ENCODE results near the gene TMEM156.

Gene TMEM156, protein sequence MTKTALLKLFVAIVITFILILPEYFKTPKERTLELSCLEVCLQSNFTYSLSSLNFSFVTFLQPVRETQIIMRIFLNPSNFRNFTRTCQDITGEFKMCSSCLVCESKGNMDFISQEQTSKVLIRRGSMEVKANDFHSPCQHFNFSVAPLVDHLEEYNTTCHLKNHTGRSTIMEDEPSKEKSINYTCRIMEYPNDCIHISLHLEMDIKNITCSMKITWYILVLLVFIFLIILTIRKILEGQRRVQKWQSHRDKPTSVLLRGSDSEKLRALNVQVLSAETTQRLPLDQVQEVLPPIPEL

DNA sequence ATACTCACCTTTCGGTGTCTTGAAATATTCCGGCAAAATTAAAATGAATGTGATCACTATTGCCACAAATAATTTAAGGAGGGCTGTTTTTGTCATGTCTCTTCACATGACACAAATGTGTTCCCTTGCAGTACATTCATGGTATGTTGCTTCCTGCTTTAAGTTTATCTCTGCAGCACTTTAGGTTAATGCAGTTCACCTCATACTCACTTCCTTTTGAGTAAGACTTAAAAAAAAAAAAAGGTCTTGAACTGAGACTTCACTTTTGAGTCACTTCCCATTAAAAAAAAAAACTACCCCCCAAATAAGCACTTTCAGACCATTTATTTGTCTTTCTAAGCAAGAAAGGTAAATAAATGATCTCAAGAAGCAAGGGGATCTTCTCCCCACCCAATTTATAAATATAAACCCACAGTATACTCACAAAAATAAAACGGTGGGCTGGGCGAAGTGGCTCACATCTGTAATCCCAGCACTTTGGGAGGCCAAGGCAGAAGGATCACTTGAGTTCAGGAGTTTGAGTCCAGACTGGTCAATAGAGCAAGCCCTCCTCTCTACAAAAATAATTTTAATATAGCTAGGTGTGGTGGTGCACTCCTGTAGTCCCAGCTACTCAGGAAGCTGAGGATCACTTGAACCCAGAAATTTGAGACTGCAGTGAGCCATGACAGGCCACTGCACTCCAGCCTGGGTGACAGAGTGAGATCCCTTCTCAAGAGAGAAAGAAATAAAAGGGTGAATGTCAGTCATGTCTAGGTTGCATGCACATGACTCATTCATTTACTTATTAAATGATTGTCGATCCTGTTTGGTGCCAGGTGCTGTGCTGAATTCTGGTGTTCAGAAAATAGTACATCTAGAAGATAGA, at the start of gene TMEM156:
Gene TMEM156, minus strand, starts transcription at position 192 of the 868 bp plus-strand sequence. Its CDS starts 96 bp downstream, at position 96.
- no peak for DNase-seq

DNA sequence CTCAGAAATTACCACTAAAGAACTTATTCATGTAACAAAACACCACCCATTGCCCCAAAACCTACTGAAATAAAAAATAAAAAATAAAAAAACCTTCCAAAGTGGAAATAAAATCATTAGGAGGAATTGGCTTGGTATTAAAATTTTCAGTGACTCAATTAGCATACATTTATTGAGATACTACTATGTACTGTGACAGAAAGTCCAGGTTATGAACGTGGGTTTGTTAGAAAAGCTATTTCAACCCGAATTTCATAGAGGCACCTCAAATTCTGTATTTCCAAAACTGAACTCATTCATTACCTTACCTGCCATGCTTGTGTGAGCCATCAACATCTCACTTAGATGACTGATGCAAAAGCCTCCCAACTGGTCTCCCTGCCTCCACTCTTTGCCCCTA, 46.6 kb upstream of the TMEM156 start:
- DNase-seq, result no peak

DNA sequence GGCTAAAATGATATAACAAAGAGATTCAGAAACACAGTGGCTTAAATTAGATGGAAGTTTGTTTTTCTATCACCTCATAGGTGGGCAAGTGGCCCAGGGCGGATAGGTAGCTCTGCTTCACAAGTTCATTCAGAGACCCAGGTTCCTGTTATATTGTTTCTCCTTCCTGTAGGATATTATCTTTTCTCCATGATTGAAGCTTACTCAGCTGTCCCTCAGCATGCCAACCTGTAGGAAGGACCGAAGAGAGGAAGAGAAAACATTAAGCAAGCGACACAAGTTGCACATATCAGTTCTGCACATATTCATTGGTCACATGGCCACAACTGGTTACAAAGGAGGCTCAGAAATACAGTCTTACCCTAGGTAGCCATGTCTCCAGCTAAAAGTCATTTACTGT, 36.7 kb upstream of the TMEM156 start:
- no peak for DNase-seq

DNA sequence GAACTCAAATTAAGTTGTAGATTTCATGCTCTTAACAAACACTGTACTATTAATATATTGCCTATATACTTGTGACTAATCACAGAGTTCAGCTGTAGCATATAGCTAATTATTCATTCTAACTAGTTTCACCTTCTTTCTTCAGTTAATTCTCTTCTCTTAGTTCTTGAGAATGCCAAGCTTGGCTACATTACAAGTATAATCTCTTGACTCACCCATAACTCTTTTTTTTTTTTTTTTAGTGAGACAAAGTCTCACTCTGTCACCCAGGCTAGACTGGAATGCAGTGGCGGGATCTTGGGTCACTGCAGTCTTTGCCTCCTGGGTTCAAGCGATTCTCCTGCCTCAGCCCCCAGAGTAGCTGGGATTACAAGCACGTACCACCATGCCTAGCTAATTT, 35.2 kb upstream of the TMEM156 start:
- no peak for DNase-seq

DNA sequence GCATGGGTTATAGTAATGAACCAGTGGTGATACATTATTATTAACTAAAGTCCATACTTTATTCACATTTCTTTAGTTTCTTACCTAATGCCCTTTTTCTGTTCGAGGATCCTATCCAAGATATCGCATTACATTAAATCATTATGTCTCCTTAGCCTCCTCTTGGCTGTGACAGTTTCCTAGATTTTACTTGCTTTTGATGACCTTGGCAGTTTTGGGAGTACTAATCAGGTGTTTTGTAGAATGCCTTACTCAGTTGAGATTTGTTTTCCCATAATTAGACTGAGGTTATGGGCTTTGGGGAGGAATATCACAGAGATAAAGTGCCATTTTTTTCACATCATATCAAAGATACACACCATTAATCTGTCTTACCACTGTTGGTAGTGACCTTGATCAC, 34.8 kb upstream of the TMEM156 start:
- no peak for DNase-seq

DNA sequence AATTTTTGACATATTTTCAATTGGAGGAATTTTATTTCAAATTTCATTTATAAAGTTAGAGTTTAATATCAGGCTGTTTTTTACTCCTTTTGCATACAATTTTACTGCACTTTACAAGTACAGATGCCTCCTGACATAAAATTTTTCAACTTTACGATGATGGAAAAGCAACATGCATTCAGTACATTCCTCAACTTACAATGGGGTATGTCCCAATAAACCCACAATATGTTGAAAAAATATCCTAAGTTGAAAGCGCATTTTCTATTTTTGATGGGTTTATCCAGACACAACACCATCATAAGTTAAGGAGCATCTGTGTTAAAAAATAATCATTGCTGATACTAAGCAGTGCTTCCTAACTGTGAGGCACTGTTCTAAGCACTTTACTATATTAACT, 34.2 kb upstream of the TMEM156 start:
- no peak for DNase-seq

DNA sequence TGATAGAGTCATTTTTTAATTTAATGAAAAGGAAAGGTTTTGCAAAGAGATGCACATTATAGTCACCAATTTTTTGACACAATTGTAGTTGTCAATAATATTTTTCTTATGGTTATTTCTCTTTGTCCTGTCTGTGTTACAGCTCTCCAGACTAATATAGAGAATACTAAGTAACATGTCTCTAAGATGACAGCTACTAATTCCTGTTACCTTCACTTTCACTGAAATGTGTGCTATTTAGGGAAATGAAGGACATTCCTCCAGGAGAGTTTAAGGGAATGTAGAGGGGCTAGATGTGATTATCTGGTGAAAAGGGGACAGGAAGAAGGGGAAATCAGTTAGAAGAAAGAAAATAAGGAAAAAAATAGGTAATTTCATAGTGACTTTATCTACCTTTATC, 31.2 kb upstream of the TMEM156 start:
- no peak for DNase-seq

DNA sequence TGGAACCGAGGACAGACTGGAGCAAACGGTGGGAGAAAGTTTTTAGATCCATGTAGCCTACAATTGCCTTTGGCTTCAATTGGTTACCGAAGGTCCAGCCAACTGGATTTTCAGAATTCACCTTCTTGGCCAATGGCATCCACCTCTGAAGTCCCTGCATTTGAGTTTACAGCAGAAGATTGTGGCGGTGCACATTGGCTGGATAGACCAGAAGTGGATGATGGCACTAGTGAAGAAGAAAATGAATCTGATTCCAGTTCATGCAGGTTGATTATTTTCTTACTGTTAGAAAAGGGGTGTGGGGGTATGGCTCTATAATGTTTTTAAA, 30.5 kb upstream of the TMEM156 start:
- no peak for DNase-seq

DNA sequence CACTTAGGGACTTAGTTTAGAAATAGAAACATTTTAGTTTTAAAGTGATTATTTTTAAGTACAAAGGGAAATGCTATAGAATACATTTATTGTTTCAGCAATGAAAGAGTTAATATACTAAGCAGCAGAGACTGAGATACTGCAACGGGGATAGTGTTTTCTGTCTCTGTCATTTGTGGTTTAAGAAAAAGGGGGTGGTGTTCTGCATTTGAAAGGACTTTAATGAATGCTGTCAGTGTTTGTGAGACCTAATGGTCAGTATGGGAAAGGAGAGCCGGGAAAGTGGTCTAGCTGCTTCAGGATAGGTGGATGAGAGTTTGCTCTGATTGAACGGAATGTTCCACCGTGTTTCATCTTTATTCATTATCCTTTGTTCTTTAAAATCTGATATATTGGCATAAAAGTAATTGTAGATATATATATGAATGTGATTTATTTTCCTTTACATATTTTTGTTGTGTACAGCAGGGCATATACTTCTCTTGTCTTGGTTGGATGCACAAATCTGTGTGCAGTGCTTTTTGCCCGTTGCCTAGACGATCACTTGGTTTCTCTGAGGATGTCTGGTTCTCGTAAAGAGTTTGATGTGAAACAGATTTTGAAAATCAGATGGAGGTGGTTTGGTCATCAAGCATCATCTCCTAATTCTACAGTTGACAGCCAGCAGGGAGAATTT, 30.0 kb upstream of the TMEM156 start, which contains the start of gene KLHL5:
Gene KLHL5, plus strand, starts transcription at position 139 of the 676 bp plus-strand sequence. Its CDS starts 421 bp downstream, at position 560.
- DNase-seq, result no peak

DNA sequence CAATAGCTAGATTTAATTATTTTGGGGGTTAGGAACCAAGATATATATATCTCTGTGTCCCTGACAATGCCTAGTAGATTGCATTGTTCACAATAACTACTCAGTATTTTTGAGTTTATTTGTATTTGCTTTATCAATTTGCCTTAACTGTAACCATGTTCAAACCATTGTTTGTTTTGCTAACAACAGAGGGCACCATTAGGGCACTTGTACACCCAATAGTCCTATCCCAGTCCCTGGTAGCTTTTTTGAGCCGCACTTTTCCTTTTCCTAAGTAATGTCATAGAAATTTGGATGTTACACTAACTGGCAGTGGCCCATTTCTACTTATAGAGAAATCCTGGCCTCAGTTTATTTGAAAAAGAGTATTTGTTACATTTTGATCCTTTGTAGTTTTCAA, 29.2 kb upstream of the TMEM156 start:
- no peak for DNase-seq

DNA sequence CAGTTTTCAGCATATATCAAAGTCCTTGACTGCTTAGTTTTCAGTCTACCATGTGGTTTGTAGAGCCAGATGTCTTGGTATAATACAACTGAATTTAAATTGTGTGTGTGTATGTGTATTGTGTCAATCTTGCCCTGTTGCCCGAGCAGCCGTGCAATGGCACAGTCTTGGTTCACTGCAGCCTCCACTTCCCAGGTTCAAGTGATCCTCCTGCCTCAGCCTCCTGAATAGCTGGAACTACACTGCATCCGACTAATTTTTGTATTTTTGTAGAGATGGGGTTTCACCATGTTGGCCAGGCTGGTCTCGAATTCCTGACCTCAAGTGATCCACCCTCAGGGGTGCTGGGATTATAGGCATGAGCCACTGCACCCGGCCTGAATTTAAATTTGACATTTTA, 23.8 kb upstream of the TMEM156 start:
- no peak for DNase-seq

DNA sequence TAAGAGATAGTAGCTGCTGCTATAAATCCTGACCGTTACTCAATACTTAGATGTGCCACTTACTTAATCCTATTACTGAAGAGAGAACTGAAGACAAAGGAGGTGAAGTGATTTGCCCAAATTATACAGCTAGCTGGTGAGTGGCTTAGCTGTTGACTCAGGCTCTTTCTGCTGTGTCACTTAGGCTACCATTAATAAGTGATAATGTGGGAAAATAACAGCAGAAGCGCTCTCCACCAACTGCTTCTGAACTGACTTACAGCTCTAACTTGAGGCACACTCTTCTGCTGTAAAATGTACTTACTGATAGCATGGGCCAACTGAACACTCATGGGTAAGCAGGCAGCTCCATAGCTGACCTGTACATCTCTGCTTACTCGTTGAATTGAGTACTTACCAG, 22.3 kb upstream of the TMEM156 start:
- no peak for DNase-seq

DNA sequence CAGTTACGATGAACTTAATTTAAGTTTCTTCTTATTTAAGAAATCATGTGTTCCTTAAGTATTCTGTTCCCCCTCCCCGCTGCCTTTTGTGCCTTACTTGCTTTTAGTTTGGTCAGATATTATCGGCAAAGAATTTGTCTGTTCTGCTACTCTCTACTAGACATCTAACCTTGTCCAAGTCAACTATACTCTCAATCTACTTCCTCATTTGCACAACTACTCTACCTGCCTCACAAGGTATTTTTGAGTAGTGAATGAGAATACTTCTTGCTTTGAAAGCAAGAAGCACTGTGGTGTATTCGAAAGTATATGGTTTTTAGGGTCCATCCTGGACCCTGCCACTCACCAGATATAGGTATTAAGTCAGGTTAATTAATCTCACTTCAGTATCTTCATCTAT, 21.8 kb upstream of the TMEM156 start:
- DNase-seq, result no peak

DNA sequence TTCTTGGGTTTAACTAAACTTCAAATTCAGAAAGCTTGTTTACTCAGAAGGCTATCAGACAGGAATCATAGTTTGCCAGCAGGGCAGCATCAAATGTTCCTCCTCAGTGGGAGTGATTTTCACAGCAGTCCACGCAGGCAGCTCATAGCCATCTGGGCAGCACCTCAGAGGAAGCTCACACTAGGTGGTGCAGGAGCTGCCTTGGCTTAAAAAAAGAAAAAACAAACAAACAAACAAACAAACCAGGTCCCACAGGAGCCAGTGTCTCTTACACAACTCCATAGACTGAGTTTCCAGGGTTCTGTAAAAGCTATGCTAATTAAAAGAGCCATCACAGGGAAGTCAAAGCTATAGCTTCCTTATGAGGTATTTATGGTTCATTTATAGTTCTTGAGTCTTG, 19.3 kb upstream of the TMEM156 start:
- DNase-seq, result no peak

DNA sequence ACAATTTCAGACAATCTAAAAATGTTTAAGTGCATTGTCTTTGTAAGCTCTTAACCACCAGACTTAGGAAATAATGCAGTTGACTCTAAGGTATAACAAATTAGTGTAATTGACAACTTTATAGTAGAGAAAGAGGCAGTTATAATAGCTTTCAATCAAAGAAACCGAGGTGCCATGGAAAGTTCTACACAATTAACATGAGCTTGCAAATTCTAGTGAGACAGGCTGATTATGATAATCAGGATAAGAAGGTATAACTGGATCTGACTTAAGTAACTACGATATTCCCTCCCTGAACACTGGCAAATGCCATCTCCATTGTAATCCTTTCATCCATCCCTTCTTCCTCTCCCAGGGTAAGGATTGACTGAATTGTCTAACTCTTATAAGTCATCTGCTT, 18.4 kb upstream of the TMEM156 start:
- DNase-seq, result no peak

DNA sequence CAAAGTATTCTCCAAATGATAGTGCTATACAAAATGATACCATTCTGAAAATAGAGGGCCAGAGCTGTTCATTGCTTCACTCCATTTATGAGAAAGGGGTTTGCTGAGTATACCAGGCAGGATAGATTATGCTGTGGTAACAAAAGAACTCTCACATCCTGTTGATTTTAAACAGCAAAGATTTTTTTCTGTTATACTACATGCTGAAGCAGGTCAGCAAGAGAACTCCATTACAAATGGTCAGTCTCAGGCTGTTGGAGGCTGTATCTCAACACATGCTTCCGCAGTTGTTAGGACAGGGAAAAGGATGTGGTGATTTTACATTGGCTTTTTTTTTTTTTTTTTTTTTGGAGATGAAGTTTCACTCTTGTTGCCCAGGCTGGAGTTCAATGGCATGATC, 16.1 kb upstream of the TMEM156 start:
- DNase-seq, result no peak

DNA sequence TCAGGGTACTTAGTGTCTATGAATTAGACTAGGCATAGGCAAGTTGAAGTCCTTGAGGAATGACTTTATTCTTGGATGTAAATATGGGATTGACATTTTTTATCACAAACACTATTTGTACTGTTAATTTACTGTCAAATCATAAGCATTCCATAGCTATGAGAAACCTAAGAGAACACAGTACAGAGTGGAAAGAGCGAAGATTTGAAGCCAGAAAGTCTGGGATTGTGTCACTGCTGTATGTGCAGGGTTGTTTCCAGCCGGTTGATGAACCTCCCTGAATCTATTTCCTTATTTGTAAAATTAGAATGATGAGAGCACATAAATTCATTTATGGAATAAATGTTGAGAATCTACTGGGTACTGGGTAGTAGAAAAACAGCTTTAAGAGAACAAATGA, 15.5 kb upstream of the TMEM156 start:
- no peak for DNase-seq

DNA sequence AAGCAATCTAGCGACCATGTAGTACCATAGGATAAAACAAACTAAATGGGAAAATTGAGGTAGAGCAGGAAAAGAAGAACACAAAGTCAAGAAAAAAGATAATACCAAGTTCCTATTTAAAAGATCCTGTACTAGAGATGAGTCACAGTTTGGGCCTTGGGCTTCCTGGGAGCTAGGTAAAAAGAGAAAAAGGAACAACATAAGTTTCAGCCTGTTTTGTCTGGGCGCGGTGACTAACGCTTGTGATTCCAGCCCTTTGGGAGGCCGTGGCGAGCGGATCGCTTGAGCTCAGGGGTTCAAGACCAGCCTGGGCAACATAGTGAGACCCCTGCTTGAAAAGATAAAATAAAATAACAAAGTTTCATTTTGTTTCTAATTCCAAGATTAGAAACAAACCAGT, 14.0 kb upstream of the TMEM156 start:
- DNase-seq, result no peak

DNA sequence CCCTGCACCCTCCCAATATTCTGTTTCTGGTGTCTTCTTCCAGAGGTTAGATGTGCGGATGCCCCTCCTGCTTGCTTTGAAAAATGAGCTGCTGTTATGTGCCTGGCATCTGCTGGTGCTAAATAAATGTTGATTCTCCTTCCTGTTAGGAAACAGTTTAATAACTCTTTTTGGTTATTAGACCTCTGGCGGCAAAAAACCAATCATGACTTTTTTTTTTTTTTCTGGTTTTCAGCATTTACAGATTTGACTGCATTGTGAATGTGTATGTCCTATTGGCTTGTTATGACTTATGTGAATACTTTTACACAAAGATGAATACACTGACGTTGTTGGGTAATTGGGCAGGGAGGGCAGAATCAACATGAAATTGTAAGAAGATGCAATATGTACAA, 13.6 kb upstream of the TMEM156 start:
- no peak for DNase-seq

DNA sequence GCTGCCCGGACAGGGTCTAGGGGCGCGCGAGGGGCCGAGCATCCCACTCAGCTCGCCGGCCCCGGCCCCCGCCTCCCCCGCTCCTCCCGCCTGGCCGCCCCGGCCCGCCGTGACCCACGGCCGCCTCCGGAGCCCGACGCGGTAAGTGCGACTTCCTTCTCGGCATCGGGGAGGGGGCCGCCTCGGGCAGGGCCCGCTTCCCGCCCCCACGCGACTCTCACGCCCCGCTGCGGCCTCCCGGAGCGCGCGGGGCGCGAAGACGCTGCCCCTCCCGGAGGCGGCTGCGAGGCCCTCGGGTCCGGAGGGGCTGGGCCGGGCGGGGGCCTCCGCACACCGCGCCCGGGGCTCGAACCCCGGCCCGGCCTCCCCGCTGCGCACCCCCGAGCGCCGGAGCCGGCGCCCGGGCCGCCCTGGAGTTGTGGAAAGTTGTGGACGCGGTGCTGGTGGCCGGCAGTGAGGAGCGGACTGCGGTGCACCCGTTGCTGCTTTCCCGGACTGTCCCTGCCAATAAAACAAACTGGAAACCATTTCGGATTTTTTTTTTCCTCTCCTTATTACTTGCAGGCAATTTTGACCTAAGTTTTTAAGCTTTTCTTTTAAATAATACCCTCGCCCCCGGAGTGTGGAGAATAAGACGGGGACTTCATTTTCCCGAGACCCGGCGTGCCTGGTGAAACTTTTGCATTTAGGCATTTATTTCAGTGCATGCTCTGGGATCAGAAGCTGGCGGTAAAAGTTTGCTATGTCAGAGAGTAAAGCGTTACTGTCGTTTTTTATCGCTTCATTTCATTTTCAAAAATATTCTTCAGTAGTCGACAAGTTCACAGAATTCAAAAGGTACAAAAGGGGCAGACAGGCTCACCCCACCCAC, 13.0 kb upstream of the TMEM156 start:
- DNase-seq, result no peak

DNA sequence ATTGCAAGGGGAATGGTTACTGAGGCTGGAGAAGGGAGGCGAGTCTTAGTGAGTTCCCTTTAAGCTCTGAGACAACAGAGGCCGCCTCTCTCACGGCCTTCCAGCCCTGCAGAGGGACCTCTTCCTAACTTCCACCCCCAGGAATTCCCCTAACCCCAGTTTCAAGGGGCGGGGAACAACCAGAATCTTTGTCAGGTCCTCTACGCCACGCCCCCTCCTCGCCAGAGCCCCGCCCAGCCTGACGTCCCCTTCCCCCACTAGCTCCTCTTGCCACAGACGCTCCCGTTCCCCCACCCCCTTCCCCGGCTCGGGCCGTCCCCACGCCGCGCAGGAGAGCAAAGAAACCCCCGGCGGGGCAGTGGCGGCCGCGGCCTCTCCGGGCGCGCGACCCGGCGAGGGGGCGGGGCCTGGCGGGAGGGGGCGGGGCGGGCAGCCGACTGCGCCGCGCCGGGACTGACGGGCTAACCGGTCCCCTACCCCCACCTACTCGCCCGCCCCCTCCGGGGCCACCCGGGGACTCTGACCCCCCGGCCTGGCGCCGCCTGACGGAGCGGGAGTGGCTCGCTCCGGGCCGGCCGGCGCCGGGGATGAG, 12.3 kb upstream of the TMEM156 start:
- no peak for DNase-seq

DNA sequence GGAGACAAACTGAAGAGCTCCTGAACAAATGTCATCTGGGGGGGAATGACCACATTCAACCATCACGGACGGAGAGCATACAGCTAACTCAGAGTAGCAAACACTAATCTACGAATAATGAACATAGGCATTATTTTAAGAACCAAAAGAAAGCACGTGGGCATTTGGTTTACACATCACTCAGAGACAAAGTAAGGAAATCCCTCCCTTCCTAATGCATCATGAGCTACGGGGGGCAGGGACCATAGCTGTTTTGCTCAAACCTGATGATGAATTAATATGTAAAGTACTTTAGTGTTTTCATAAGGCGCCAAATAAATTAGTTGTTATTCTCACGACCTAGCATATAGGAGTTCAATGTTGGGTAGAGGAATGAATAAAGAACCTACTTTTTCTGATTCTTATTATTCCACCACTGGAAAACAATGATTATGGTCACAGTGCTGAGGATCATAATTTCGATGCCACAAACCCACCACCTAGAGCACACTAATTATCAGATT, 11.7 kb upstream of the TMEM156 start:
- DNase-seq, result no peak

All from NCI-H2107 (cell line).